ENCODE results near the gene NLGN4X.

DNA sequence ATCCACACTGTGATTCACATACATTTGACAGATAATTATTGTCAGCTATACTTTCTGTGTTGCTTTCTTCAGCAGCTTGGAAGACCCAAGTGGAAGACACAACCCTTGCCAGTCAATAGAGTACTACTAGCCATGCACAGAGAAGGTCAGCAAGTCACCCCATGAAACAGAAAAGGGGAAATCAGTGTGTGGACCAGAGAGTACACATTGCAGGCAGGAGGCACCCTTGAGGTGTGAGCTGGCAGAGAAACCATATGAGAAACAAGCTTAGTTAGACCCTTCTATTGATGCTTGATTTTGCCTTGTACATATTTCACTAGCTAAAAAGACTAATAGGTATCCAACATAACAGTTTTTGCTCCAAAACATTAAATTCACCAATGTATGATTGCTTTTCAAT is 99.5 kb downstream of the NLGN4X start:
- TF ChIP-seq, protein P1, sequence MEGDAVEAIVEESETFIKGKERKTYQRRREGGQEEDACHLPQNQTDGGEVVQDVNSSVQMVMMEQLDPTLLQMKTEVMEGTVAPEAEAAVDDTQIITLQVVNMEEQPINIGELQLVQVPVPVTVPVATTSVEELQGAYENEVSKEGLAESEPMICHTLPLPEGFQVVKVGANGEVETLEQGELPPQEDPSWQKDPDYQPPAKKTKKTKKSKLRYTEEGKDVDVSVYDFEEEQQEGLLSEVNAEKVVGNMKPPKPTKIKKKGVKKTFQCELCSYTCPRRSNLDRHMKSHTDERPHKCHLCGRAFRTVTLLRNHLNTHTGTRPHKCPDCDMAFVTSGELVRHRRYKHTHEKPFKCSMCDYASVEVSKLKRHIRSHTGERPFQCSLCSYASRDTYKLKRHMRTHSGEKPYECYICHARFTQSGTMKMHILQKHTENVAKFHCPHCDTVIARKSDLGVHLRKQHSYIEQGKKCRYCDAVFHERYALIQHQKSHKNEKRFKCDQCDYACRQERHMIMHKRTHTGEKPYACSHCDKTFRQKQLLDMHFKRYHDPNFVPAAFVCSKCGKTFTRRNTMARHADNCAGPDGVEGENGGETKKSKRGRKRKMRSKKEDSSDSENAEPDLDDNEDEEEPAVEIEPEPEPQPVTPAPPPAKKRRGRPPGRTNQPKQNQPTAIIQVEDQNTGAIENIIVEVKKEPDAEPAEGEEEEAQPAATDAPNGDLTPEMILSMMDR (IDR thresholded peaks at IDR 0.05 in 2 of 3, conservative IDR thresholded peaks at IDR 0.05 in 1 of 3; ENCODE audit: borderline replicate concordance in 1 of 3, insufficient read depth in 1 of 3, low read depth in 2 of 3, low read length in 2 of 3): no peak
- TF ChIP-seq POLR2A (IDR thresholded peaks at IDR 0.05; ENCODE audit: borderline replicate concordance, extremely low read depth, insufficient read depth, insufficient read length) (no peak), JUND (IDR thresholded peaks at IDR 0.05) (no peak), SRF (IDR thresholded peaks at IDR 0.05; ENCODE audit: low read depth) (no peak), CEBPB (IDR thresholded peaks at IDR 0.05; ENCODE audit: low read depth) (no peak), SIN3A (IDR thresholded peaks at IDR 0.05; ENCODE audit: low read depth) (no peak), POLR2AphosphoS5 (IDR thresholded peaks at IDR 0.05; ENCODE audit: low read depth, low read length) (no peak), RAD21 (IDR thresholded peaks at IDR 0.05; ENCODE audit: low read depth) (no peak), EZH2 (IDR thresholded peaks at IDR 0.05) (no peak)
- TF ChIP-seq, protein P2, sequence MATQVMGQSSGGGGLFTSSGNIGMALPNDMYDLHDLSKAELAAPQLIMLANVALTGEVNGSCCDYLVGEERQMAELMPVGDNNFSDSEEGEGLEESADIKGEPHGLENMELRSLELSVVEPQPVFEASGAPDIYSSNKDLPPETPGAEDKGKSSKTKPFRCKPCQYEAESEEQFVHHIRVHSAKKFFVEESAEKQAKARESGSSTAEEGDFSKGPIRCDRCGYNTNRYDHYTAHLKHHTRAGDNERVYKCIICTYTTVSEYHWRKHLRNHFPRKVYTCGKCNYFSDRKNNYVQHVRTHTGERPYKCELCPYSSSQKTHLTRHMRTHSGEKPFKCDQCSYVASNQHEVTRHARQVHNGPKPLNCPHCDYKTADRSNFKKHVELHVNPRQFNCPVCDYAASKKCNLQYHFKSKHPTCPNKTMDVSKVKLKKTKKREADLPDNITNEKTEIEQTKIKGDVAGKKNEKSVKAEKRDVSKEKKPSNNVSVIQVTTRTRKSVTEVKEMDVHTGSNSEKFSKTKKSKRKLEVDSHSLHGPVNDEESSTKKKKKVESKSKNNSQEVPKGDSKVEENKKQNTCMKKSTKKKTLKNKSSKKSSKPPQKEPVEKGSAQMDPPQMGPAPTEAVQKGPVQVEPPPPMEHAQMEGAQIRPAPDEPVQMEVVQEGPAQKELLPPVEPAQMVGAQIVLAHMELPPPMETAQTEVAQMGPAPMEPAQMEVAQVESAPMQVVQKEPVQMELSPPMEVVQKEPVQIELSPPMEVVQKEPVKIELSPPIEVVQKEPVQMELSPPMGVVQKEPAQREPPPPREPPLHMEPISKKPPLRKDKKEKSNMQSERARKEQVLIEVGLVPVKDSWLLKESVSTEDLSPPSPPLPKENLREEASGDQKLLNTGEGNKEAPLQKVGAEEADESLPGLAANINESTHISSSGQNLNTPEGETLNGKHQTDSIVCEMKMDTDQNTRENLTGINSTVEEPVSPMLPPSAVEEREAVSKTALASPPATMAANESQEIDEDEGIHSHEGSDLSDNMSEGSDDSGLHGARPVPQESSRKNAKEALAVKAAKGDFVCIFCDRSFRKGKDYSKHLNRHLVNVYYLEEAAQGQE (IDR thresholded peaks at IDR 0.05; ENCODE audit: low read depth): no peak

Data from HCT116 (cell line).